ENCODE data around the gene CCZ1B. TPM values are rescaled to one million over a fixed set of nuclear protein-coding genes. Genes with fewer than 3 reads are reported as not detected.
"Not testable (repeated sequence)": the region's sequence is repeated elsewhere in the genome, so short reads cannot be mapped to it uniquely, and the experiment has no call there.

Gene CCZ1B
- total RNA-seq, 2 experiments from 2014 or later = 73.5 to 84.5 TPM

- DNase-seq; H3K36me3 ChIP-seq (ENCODE audit: insufficient read depth, low read length); POLR2A ChIA-PET; H3K4me1 ChIP-seq (ENCODE audit: insufficient read depth, low read length); CTCF ChIA-PET; H3K36me3 Mint-ChIP-seq (ENCODE audit: low read depth); H3K4me3 Mint-ChIP-seq; H3K4me3 ChIP-seq (ENCODE audit: low read length); H3K9me3 Mint-ChIP-seq; H3K9me3 ChIP-seq (ENCODE audit: control insufficient read depth in 1 of 2, insufficient read depth in 1 of 2, low read length in 2 of 2); H3K4me1 Mint-ChIP-seq (ENCODE audit: low read depth); H3K27ac ChIP-seq (ENCODE audit: low read depth in 1 of 2, low read length in 2 of 2); H3K27me3 Mint-ChIP-seq; H3K27ac Mint-ChIP-seq; intact Hi-C loops (cut with DNase I, micrococcal nuclease); ATAC-seq (ENCODE audit: poor library complexity); H3K27me3 ChIP-seq (ENCODE audit: control insufficient read depth in 1 of 2, insufficient read depth in 2 of 2, low read length in 2 of 2): not testable (repeated sequence)
Measured at GRCh38 chr7:6799887-6800286, 26.2 kb downstream of the CCZ1B start.

DNA sequence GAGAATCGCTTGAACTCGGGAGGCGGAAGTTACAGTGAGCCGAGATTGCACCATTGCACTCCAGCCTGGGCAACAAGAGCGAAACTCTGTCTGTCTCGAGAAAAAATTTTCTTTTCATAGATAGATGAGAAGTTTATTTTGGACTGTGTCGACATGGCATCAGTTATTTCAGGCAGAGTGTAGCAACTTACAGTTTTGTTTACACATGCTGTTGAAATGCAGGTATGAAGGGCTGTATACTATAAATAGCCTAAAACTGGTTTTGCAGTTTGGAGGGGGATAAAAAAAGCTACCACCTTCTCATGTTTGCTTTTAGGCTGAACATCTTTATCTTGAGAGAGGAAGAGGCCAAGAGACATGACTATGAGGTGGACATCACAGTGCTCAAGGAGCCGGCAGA, 28.0 kb downstream of the CCZ1B start:
- H3K27ac ChIP-seq (ENCODE audit: low read depth in 1 of 2, low read length in 2 of 2); H3K27ac Mint-ChIP-seq; intact Hi-C loops (cut with DNase I, micrococcal nuclease); H3K4me1 ChIP-seq (ENCODE audit: insufficient read depth, low read length); H3K9me3 ChIP-seq (ENCODE audit: control insufficient read depth in 1 of 2, insufficient read depth in 1 of 2, low read length in 2 of 2); H3K27me3 Mint-ChIP-seq; DNase-seq; H3K4me3 Mint-ChIP-seq; H3K4me3 ChIP-seq (ENCODE audit: low read length); H3K36me3 ChIP-seq (ENCODE audit: insufficient read depth, low read length); H3K4me1 Mint-ChIP-seq (ENCODE audit: low read depth); H3K27me3 ChIP-seq (ENCODE audit: control insufficient read depth in 1 of 2, insufficient read depth in 2 of 2, low read length in 2 of 2); POLR2A ChIA-PET; H3K36me3 Mint-ChIP-seq (ENCODE audit: low read depth); ATAC-seq (ENCODE audit: poor library complexity); CTCF ChIA-PET; H3K9me3 Mint-ChIP-seq: not testable (repeated sequence)

DNA sequence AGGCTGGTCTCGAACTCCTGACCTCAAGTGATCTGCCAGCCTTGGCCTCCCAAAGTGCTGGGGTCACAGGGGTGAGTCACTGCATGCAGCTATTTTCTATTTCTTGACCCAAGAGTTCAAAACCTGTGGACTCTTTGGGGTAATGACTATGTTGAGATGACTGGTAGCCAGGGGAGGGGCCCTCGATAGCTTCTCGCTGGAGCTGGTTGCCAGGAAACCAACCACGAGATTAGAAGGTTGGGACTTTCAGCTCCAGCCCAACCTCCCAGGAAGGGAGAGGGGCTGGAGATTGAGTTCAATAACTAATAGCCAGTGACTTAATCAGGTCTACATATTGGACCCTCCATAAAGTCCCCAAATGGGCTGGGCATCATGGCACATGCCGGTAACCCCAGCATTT, 28.9 kb downstream of the CCZ1B start:
- not testable (repeated sequence) for H3K4me1 Mint-ChIP-seq (ENCODE audit: low read depth); H3K27me3 Mint-ChIP-seq

DNA sequence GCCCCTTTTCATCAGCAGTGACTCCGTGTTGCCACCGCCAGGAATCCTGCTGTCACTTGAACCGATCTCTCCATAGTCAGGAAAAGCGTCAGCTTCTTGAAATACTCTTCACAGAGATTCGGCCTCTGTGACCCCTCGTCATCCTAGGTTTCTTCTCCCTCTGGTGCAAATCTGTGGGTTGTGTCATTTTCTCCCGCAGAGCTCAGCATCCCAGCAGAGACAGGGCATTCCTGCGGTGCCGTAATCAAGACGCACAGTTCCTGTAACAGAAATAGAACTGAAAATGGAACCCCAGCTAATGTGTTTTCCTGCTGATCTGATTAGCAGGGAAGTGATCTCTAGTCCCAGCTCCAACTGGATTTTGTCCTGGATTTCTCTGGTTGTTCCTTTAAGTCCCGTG, 31.8 kb downstream of the CCZ1B start:
- H3K27me3 ChIP-seq (ENCODE audit: control insufficient read depth in 1 of 2, insufficient read depth in 2 of 2, low read length in 2 of 2); H3K4me1 ChIP-seq (ENCODE audit: insufficient read depth, low read length); H3K4me1 Mint-ChIP-seq (ENCODE audit: low read depth); H3K36me3 Mint-ChIP-seq (ENCODE audit: low read depth); H3K27ac Mint-ChIP-seq; H3K27ac ChIP-seq (ENCODE audit: low read depth in 1 of 2, low read length in 2 of 2); CTCF ChIA-PET; H3K36me3 ChIP-seq (ENCODE audit: insufficient read depth, low read length); H3K9me3 ChIP-seq (ENCODE audit: control insufficient read depth in 1 of 2, insufficient read depth in 1 of 2, low read length in 2 of 2); intact Hi-C loops (cut with DNase I, micrococcal nuclease); H3K4me3 ChIP-seq (ENCODE audit: low read length); POLR2A ChIA-PET; H3K27me3 Mint-ChIP-seq; H3K9me3 Mint-ChIP-seq; H3K4me3 Mint-ChIP-seq; ATAC-seq (ENCODE audit: poor library complexity); DNase-seq: not testable (repeated sequence)

More for the DNA sequence above, 28.9 kb downstream of the CCZ1B start:
- CTCF ChIA-PET; H3K27ac ChIP-seq (ENCODE audit: low read depth in 1 of 2, low read length in 2 of 2); H3K27ac Mint-ChIP-seq; POLR2A ChIA-PET; H3K36me3 Mint-ChIP-seq (ENCODE audit: low read depth); H3K9me3 Mint-ChIP-seq; H3K9me3 ChIP-seq (ENCODE audit: control insufficient read depth in 1 of 2, insufficient read depth in 1 of 2, low read length in 2 of 2); H3K4me3 ChIP-seq (ENCODE audit: low read length); H3K4me1 ChIP-seq (ENCODE audit: insufficient read depth, low read length); DNase-seq; intact Hi-C loops (cut with DNase I, micrococcal nuclease); H3K36me3 ChIP-seq (ENCODE audit: insufficient read depth, low read length); H3K4me3 Mint-ChIP-seq; ATAC-seq (ENCODE audit: poor library complexity); H3K27me3 ChIP-seq (ENCODE audit: control insufficient read depth in 1 of 2, insufficient read depth in 2 of 2, low read length in 2 of 2): not testable (repeated sequence)

DNA sequence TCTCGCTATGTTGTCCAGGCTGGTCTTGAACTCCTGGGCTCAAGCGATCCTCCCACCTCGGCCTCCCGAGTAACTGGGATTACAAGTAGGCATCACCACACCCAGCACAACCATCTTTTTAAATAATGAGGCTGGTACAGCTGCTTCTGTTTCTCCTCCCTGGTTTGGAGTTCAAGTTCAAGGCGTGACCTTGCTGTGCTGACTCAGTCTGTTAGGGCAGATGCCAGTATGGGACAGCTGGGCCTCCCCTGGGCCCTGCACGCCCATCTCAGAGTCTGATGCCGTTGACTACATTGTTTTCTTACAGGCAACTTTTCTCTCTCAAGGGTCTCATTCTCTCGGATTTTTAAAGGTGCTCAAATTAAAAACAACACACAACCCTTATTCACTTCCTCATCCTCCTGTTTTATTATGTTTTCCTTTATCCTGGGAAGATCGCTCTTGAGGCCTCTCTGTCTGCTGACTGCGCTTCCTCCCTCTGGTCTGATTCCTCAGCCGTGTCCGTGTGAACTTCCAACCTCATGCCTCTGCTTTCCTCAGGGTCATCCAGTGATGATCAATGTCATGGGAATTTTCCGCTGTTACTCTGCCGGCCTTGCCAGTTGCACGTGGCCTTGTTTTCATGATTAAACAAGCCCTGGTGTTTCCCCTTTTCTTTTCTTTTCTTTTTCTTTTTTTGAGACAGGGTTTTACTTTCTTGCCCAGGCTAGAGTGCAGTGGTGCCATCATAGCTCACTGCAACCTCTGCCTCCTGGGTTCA, 33.8 kb downstream of the CCZ1B start:
- H3K4me3 ChIP-seq (ENCODE audit: low read length); H3K4me1 Mint-ChIP-seq (ENCODE audit: low read depth); H3K4me1 ChIP-seq (ENCODE audit: insufficient read depth, low read length); H3K36me3 Mint-ChIP-seq (ENCODE audit: low read depth); H3K9me3 Mint-ChIP-seq; DNase-seq; H3K9me3 ChIP-seq (ENCODE audit: control insufficient read depth in 1 of 2, insufficient read depth in 1 of 2, low read length in 2 of 2); intact Hi-C loops (cut with DNase I, micrococcal nuclease); H3K4me3 Mint-ChIP-seq; H3K27me3 Mint-ChIP-seq; CTCF ChIA-PET; POLR2A ChIA-PET; H3K27ac ChIP-seq (ENCODE audit: low read depth in 1 of 2, low read length in 2 of 2); H3K27me3 ChIP-seq (ENCODE audit: control insufficient read depth in 1 of 2, insufficient read depth in 2 of 2, low read length in 2 of 2); ATAC-seq (ENCODE audit: poor library complexity); H3K27ac Mint-ChIP-seq; H3K36me3 ChIP-seq (ENCODE audit: insufficient read depth, low read length): not testable (repeated sequence)

GRCh38 chr7:6789353-6789752, 36.7 kb downstream of the CCZ1B start:
- H3K9me3 Mint-ChIP-seq; H3K4me3 Mint-ChIP-seq; H3K4me3 ChIP-seq (ENCODE audit: low read length); POLR2A ChIA-PET; H3K36me3 ChIP-seq (ENCODE audit: insufficient read depth, low read length); H3K4me1 Mint-ChIP-seq (ENCODE audit: low read depth); CTCF ChIA-PET; H3K9me3 ChIP-seq (ENCODE audit: control insufficient read depth in 1 of 2, insufficient read depth in 1 of 2, low read length in 2 of 2); intact Hi-C loops (cut with DNase I, micrococcal nuclease); H3K4me1 ChIP-seq (ENCODE audit: insufficient read depth, low read length); H3K27me3 ChIP-seq (ENCODE audit: control insufficient read depth in 1 of 2, insufficient read depth in 2 of 2, low read length in 2 of 2); DNase-seq; H3K36me3 Mint-ChIP-seq (ENCODE audit: low read depth); H3K27ac Mint-ChIP-seq; H3K27ac ChIP-seq (ENCODE audit: low read depth in 1 of 2, low read length in 2 of 2); H3K27me3 Mint-ChIP-seq: not testable (repeated sequence)
- peak; percentile 34 for ATAC-seq (ENCODE audit: poor library complexity)

DNA sequence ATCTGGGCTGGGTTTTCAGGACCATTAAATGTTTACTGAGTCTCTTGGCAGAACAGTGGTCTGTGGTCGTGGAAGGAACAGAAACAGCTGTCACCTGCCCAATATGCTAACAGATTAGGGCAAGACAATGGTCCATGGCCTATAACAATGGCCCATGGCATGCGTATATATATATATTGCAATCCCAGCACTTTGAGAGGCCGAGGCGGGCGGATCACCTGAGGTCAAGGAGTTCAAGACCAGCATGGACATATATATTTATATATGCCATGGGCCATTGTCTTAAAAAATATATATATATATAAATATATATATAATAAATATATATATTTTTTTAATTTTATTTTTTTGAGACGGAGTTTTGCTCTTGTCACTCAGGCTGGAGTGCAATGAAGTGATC, 44.5 kb downstream of the CCZ1B start:
- CTCF ChIA-PET; H3K4me1 Mint-ChIP-seq (ENCODE audit: low read depth); H3K4me1 ChIP-seq (ENCODE audit: insufficient read depth, low read length): not testable (repeated sequence)

More for the DNA sequence above, 44.5 kb downstream of the CCZ1B start:
- H3K36me3 ChIP-seq (ENCODE audit: insufficient read depth, low read length); H3K9me3 ChIP-seq (ENCODE audit: control insufficient read depth in 1 of 2, insufficient read depth in 1 of 2, low read length in 2 of 2); POLR2A ChIA-PET; H3K27ac ChIP-seq (ENCODE audit: low read depth in 1 of 2, low read length in 2 of 2); DNase-seq; intact Hi-C loops (cut with DNase I, micrococcal nuclease); H3K9me3 Mint-ChIP-seq; H3K27ac Mint-ChIP-seq; ATAC-seq (ENCODE audit: poor library complexity); H3K4me3 ChIP-seq (ENCODE audit: low read length); H3K4me3 Mint-ChIP-seq; H3K27me3 Mint-ChIP-seq; H3K27me3 ChIP-seq (ENCODE audit: control insufficient read depth in 1 of 2, insufficient read depth in 2 of 2, low read length in 2 of 2); H3K36me3 Mint-ChIP-seq (ENCODE audit: low read depth): not testable (repeated sequence)

All from CD4-positive, alpha-beta T cell (primary cell).